RWPE1 (cell line): ENCODE data around the gene TNFRSF25.

ENCODE experiments used
- CTCF ChIA-PET: fragments of 350-600 bp; sonication (Branson Sonifier 250); formaldehyde crosslinking; extraction: SDS; loops from one replicate; lab custom pipeline; 2021; lab: Yijun Ruan, JAX
- POLR2A ChIA-PET: fragments of 400-600 bp; formaldehyde crosslinking; extraction: SDS; loops from one replicate; lab custom pipeline; 2020; ENCODE audit warnings: antibody characterized with exemption; ENCODE audit not compliant: low non-redundant PET; lab: Yijun Ruan, JAX
- DNase-seq: peaks from one replicate; pipeline ENCODE4 v3.0.0; 2012; ENCODE audit warnings: low spot score
- H3K27ac ChIP-seq: fragments of 450-650 bp; 2 replicates; pipeline ENCODE4 v1.5.1; 2017
- CTCF ChIP-seq: fragments of 450-650 bp; conservative IDR thresholded peaks from 2 replicates; pipeline ENCODE4 v1.5.1; 2017; ENCODE audit warnings: low read depth, mild to moderate bottlenecking

The TNFRSF25 gene

GRCh38 chr1:6473156-6473555, 7.2 kb upstream of the TNFRSF25 start:
- POLR2A ChIA-PET = no interaction called here
- no peak for TF ChIP-seq CTCF
- no peak for DNase-seq
- peak overlapping the region; percentile 79 for H3K27ac ChIP-seq
- CTCF ChIA-PET = interaction anchor here (0.7 kb wide), 1 partner anchor 17 kb away, joined by 9 read pairs; no protein-coding TSS in a partner anchor

GRCh38 chr1:6472391-6472790, 6.4 kb upstream of the TNFRSF25 start:
- CTCF ChIA-PET = interaction anchor here (0.6 to 1.0 kb wide), 9 partner anchors 10 to 226 kb away, joined by 3 to 9 read pairs (median 3); no protein-coding TSS in a partner anchor
- DNase-seq = no peak
- H3K27ac ChIP-seq = peak overlapping the region; percentile 79
- POLR2A ChIA-PET = no interaction called here
- peak; percentile 29; the same call in 1 of the 2 replicates for TF ChIP-seq CTCF

GRCh38 chr1:6471970-6472368, 6.0 kb upstream of the TNFRSF25 start:
- peak overlapping the region; percentile 79 for H3K27ac ChIP-seq
- ChIA-PET CTCF (interaction anchor here (0.6 to 1.0 kb wide), 8 partner anchors 9 to 226 kb away, joined by 3 to 4 read pairs (median 3); no protein-coding TSS in a partner anchor), POLR2A (no interaction called here)
- peak; percentile 68 for DNase-seq
- no peak for TF ChIP-seq CTCF

GRCh38 chr1:6471086-6471969, 5.4 kb upstream of the TNFRSF25 start:
- CTCF ChIA-PET = interaction anchor here (0.6 to 1.0 kb wide), 7 partner anchors 9 to 225 kb away, joined by 3 to 4 read pairs (median 3); no protein-coding TSS in a partner anchor
- no peak for DNase-seq
- TF ChIP-seq CTCF = no peak
- H3K27ac ChIP-seq = peak overlapping the region; percentile 79
- POLR2A ChIA-PET = no interaction called here

- POLR2A ChIA-PET = no interaction called here
- H3K27ac ChIP-seq = peak overlapping the region; percentile 79
- CTCF ChIA-PET = interaction anchor here (0.6 kb wide), 1 partner anchor 1471 kb away, joined by 4 read pairs; no protein-coding TSS in a partner anchor
- no peak for TF ChIP-seq CTCF
- DNase-seq = no peak
Observed at GRCh38 chr1:6470132-6471085, 4.4 kb upstream of the TNFRSF25 start.
